Prostate gland (tissue), 2 donors: ENCODE results near the gene ADAMTS2.

ENCODE experiments used
- CTCF ChIP-seq, 4 experiments: fragments of 200-600 bp in 2 of 4; fragments of 450-650 bp in 2 of 4; sonication (generic) in 2 of 4; IDR thresholded peaks; 1 replicate in 3 of 4; 2 replicates in 1 of 4; pipeline ENCODE4 v1.5.1; 2016 to 2019; ENCODE audit warnings: antibody characterized with exemption in 4 of 4, mild to moderate bottlenecking in 2 of 4, moderate library complexity in 2 of 4
- POLR2A ChIP-seq: fragments of 450-650 bp; IDR thresholded peaks from one replicate; pipeline ENCODE4 v1.6.1; 2016; ENCODE audit warnings: antibody characterized with exemption, mild to moderate bottlenecking
- POLR2AphosphoS5 ChIP-seq: sonication (generic); formaldehyde crosslinking; IDR thresholded peaks from one replicate; pipeline ENCODE4 v1.6.1; 2017; ENCODE audit warnings: antibody characterized with exemption

- TF ChIP-seq CTCF (IDR thresholded peaks at IDR 0.05) (no peak), POLR2A (no peak), POLR2AphosphoS5 (no peak)
These were observed 30.0 kb upstream of the ADAMTS2 start for GRCh38 chr5:179375236-179375685.
